HepG2 (cell line): ENCODE results near the gene PSMC3IP. TPM values are rescaled to one million over a fixed set of nuclear protein-coding genes. Genes with fewer than 3 reads are reported as not detected.

ENCODE experiments used
- ARID5B ChIP-seq: IDR thresholded peaks from 2 replicates; pipeline ENCODE4 v1.4.0; 2020; ENCODE audit warnings: mild to moderate bottlenecking, missing genetic modification reagents
- BCL3 ChIP-seq: sonication (generic); formaldehyde crosslinking; IDR thresholded peaks from 2 replicates; pipeline ENCODE4 v1.5.1; 2020; ENCODE audit warnings: mild to moderate bottlenecking, missing genetic modification reagents, moderate library complexity
- BRCA1 ChIP-seq: sonication (generic); formaldehyde crosslinking; IDR thresholded peaks from 2 replicates; pipeline ENCODE4 v1.4.0; 2020; ENCODE audit warnings: missing genetic modification reagents
- CEBPZ ChIP-seq: IDR thresholded peaks from 2 replicates; pipeline ENCODE4 v1.6.1; 2012; ENCODE audit warnings: low read length, improper control_type of control experiment
- DPF2 ChIP-seq: sonication (generic); formaldehyde crosslinking; IDR thresholded peaks from 2 replicates; pipeline ENCODE4 v1.4.0; 2020; ENCODE audit warnings: mild to moderate bottlenecking, low read depth, missing genetic modification reagents, borderline replicate concordance
- MYC ChIP-seq: sonication (generic); formaldehyde crosslinking; IDR thresholded peaks from 2 replicates; pipeline ENCODE4 v1.9.0; 2021; ENCODE audit warnings: missing genetic modification reagents, borderline replicate concordance
- NCOA1 ChIP-seq: sonication (generic); formaldehyde crosslinking; IDR thresholded peaks from 2 replicates; pipeline ENCODE4 v1.9.0; 2021; ENCODE audit warnings: missing genetic modification reagents
- PATZ1 ChIP-seq: sonication (generic); formaldehyde crosslinking; IDR thresholded peaks from 2 replicates; pipeline ENCODE4 v1.4.0; 2020; ENCODE audit warnings: missing genetic modification reagents
- SMARCC2 ChIP-seq: fragments of 450-650 bp; IDR thresholded peaks from 2 replicates; pipeline ENCODE4 v1.6.1; 2017; ENCODE audit warnings: antibody characterized with exemption, mild to moderate bottlenecking
- ZBTB44 ChIP-seq: sonication (generic); formaldehyde crosslinking; IDR thresholded peaks from 2 replicates; pipeline ENCODE4 v1.4.0; 2020; ENCODE audit warnings: missing genetic modification reagents
- ZNF17 ChIP-seq: sonication (generic); formaldehyde crosslinking; IDR thresholded peaks from 2 replicates; pipeline ENCODE4 v1.5.0; 2020; ENCODE audit warnings: mild to moderate bottlenecking, missing genetic modification reagents
- ZNF224 ChIP-seq: sonication (generic); formaldehyde crosslinking; IDR thresholded peaks from 2 replicates; pipeline ENCODE4 v1.5.0; 2020; ENCODE audit warnings: mild to moderate bottlenecking, missing genetic modification reagents
- ZNF30 ChIP-seq: sonication (generic); formaldehyde crosslinking; IDR thresholded peaks from 2 replicates; pipeline ENCODE4 v1.5.0; 2020; ENCODE audit warnings: mild to moderate bottlenecking, missing genetic modification reagents
- polyA plus RNA-seq, 8 experiments: library from polyadenylated mRNA; depleted of rRNA in 3 of 8; stranded (reverse) in 7 of 8; unstranded in 1 of 8; fragments of >200 nt; fragmentation: Illumina TruSeq in 4 of 8; extraction: Trizol in 4 of 8; gene quantifications; 2 replicates each; pipeline versions ENCODE4 v1.2.1 to v1.2.3, GENCODE V29; 2011 to 2016; ENCODE audit warnings: low read depth in 4 of 8, missing spikeins in 1 of 8, mixed read lengths in 1 of 8; ENCODE audit not compliant: insufficient read depth in 1 of 8
- total RNA-seq, 5 experiments: library from RNA; depleted of rRNA; stranded (reverse); fragments of >200 nt; fragmentation: Illumina TruSeq; extraction: Trizol; gene quantifications; 2 replicates each; pipeline ENCODE4 v1.2.3, GENCODE V29; 2016; ENCODE audit warnings: low read depth in 1 of 5

Gene PSMC3IP
- total and polyA plus RNA-seq, 2 of the 13 experiments (the other 11 are each of a cell fraction or from before 2014, with no cell fraction given): 6.5 to 22.4 TPM

GRCh38 chr17:42562388-42563142 lies 15.0 kb downstream of the PSMC3IP start (continued):
- no peak for TF ChIP-seq CEBPZ
- no peak for TF ChIP-seq DPF2 (CRISPR knock-in tag)
- TF ChIP-seq NCOA1: no peak
- TF ChIP-seq SMARCC2: no peak
- no peak; the same call in 1 of the 2 replicates for TF ChIP-seq MYC (CRISPR knock-in tag)
- TF ChIP-seq PATZ1 (CRISPR knock-in tag): no peak; the same call in 1 of the 2 replicates
- TF ChIP-seq BRCA1 (CRISPR knock-in tag): peak; percentile 21; the same call in 1 of the 2 replicates
- peak; percentile 20; the same call in 1 of the 2 replicates for TF ChIP-seq BCL3 (CRISPR knock-in tag)
- TF ChIP-seq ZNF224 (CRISPR knock-in tag): no peak
- TF ChIP-seq ZNF30 (CRISPR knock-in tag): 0 out of 2 replicates have a peak, but pooled peaks have one; percentile 56
- TF ChIP-seq ARID5B: 0 out of 2 replicates have a peak, but pooled peaks have one; percentile 11
- TF ChIP-seq ZBTB44 (CRISPR knock-in tag): peak; percentile 0; the same call in 1 of the 2 replicates
- no peak for TF ChIP-seq ZNF17 (CRISPR knock-in tag)
